ENCODE measurements around the gene DARS2. TPM values are rescaled to one million over a fixed set of nuclear protein-coding genes. Genes with fewer than 3 reads are reported as not detected.

DARS2 gene
- total RNA-seq, 2 experiments from 2014 or later: 45.6 to 74.8 TPM

DNA sequence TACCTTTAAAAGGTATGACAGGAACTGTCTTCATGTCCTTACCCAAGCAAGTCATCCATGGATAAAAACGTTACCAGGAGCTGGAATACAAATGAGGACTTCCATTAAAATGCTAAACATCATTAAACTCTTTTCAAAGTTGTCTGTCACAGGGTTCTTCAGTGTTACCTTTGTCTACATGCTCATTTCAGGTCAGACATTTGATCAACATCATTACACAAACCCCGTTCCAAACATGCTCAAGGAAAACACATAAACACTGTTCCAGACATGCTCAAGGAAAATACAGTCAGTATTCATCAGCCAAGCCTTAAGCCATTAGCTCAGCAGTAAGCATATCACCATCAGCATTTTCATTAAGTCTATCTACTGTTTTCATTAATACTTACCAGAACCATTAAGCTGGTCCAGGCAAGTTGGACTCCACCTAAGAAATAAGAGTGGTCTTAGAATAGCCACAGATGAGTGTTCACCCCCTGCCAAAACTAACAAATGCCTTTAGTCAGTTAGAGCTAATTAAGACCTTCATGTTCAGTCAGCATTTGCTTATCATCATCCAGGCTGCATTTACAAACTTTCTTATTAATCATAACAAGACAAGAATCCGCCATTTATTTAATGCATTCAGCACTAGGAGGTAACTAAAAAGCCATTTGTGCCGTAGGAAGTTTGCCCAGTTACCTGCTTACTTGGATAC lies 41.1 kb downstream of the DARS2 start:
- BruUV-seq (replicated peaks): no TSS peak

DNA sequence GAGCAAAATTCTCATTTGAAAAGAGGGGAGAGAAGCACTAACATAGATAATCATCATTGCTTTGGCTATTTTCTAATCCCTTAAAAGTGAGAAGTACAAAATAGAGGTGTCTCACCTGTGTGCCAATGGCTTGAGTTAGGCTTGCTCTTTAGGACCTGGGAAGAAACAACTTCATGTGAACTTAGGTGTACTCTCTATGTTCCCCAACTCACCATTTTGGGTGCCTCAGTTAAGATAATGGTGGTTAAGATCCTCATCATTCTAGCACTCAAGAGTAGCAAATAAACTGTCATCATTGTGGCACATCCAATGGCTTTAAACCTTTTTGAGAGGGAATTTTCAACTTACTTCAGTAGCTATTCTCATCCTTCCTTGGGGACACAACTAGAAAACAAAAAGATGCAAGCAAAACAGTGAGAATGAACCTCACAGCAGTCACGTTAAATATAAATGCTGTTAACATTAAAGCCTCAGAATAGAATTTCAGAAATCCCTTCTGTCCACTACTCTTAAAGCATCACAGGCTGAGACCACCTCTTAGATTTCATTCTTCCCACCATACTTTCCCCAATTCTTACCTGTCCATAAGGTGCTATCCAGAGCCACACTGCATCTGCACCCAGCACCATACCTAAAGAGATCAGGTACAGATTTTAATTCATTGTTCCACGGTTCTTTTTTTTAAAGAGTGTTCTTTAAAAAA lies 42.1 kb downstream of the DARS2 start:
- no peaks in the 10 kb centered on the region for H3K9me2 ChIP-seq (ENCODE audit: insufficient read depth, low read length)
- H3K79me2 ChIP-seq (ENCODE audit: insufficient read depth, low read depth, low read length): peaks cover 71% of the 10 kb centered on the region
- intact Hi-C loops (cut with micrococcal nuclease; ENCODE audit: unreplicated experiment): loop anchor here (5.0 kb wide), 5 partner anchors 291 to 1334 kb away; partner anchors contain the start of genes PRDX6, RABGAP1L and SUCO
- ChIA-PET CTCF (ENCODE audit: unreplicated experiment) (interaction anchor here (0.6 kb wide), 1 partner anchor 516 kb away, joined by 3 read pairs; no protein-coding TSS in a partner anchor), POLR2A (interaction anchor here (0.6 to 1.5 kb wide), 2 partner anchors 203 to 449 kb away, joined by 4 to 6 read pairs; no protein-coding TSS in a partner anchor)
- TF ChIP-seq EZH2phosphoT487 (IDR thresholded peaks at IDR 0.05; ENCODE audit: borderline replicate concordance, low read depth, low read length): no peak
- TF ChIP-seq, protein P1, sequence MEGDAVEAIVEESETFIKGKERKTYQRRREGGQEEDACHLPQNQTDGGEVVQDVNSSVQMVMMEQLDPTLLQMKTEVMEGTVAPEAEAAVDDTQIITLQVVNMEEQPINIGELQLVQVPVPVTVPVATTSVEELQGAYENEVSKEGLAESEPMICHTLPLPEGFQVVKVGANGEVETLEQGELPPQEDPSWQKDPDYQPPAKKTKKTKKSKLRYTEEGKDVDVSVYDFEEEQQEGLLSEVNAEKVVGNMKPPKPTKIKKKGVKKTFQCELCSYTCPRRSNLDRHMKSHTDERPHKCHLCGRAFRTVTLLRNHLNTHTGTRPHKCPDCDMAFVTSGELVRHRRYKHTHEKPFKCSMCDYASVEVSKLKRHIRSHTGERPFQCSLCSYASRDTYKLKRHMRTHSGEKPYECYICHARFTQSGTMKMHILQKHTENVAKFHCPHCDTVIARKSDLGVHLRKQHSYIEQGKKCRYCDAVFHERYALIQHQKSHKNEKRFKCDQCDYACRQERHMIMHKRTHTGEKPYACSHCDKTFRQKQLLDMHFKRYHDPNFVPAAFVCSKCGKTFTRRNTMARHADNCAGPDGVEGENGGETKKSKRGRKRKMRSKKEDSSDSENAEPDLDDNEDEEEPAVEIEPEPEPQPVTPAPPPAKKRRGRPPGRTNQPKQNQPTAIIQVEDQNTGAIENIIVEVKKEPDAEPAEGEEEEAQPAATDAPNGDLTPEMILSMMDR (conservative IDR thresholded peaks at IDR 0.05; ENCODE audit: low read length): no peak
- H3K4me2 ChIP-seq (ENCODE audit: low read length): peak overlapping the region; percentile 93
- no peak overlapping the region for H2AFZ ChIP-seq (ENCODE audit: low read length)
- H3K36me3 ChIP-seq (ENCODE audit: insufficient read depth, low read length): peaks cover 71% of the 10 kb centered on the region
- H3K9me3 ChIP-seq (ENCODE audit: low read length): no peaks in the 10 kb centered on the region
- H3K4me1 ChIP-seq (ENCODE audit: insufficient read depth, low read length, poor library complexity, severe bottlenecking): peaks cover 64% of the 10 kb centered on the region
- peaks cover 41% of the 10 kb centered on the region for H4K20me1 ChIP-seq (ENCODE audit: insufficient read depth, low read length)
- H3K4me3 ChIP-seq (ENCODE audit: low read depth, low read length, poor library complexity, severe bottlenecking): peak overlapping the region; percentile 98
- peak overlapping the region; percentile 91 for H3K27ac ChIP-seq (ENCODE audit: low read depth, low read length, poor library complexity, severe bottlenecking)
- peak; percentile 29 for DNase-seq (ENCODE audit: low spot score)
- BruUV-seq (replicated peaks): no TSS peak

More for the DNA sequence above, 41.1 kb downstream of the DARS2 start:
- CTCF ChIA-PET (ENCODE audit: unreplicated experiment): interaction anchor here (0.6 kb wide), 1 partner anchor 515 kb away, joined by 3 read pairs; no protein-coding TSS in a partner anchor
- Histone ChIP-seq H3K36me3 (ENCODE audit: insufficient read depth, low read length) (peaks cover 68% of the 10 kb centered on the region), H3K4me1 (ENCODE audit: insufficient read depth, low read length, poor library complexity, severe bottlenecking) (peaks cover 55% of the 10 kb centered on the region), H3K79me2 (ENCODE audit: insufficient read depth, low read depth, low read length) (peaks cover 61% of the 10 kb centered on the region), H3K9me2 (ENCODE audit: insufficient read depth, low read length) (no peaks in the 10 kb centered on the region), H3K4me2 (ENCODE audit: low read length) (peak overlapping the region; percentile 93), H4K20me1 (ENCODE audit: insufficient read depth, low read length) (peaks cover 41% of the 10 kb centered on the region), H2AFZ (ENCODE audit: low read length) (no peak overlapping the region), H3K9me3 (ENCODE audit: low read length) (no peaks in the 10 kb centered on the region), H3K27ac (ENCODE audit: low read depth, low read length, poor library complexity, severe bottlenecking) (peak overlapping the region; percentile 91), H3K4me3 (ENCODE audit: low read depth, low read length, poor library complexity, severe bottlenecking) (peak overlapping the region; percentile 98)
- TF ChIP-seq EZH2phosphoT487 (IDR thresholded peaks at IDR 0.05; ENCODE audit: borderline replicate concordance, low read depth, low read length): no peak
- TF ChIP-seq, protein P1 (conservative IDR thresholded peaks at IDR 0.05; ENCODE audit: low read length): no peak
- DNase-seq (ENCODE audit: low spot score): peak; percentile 33
- intact Hi-C loops (cut with micrococcal nuclease; ENCODE audit: unreplicated experiment): loop anchor here (5.0 kb wide), 5 partner anchors 292 to 1333 kb away; partner anchors contain the start of genes PRDX6, RABGAP1L and SUCO
- POLR2A ChIA-PET: interaction anchor here (0.7 to 1.5 kb wide), 10 partner anchors 13 to 1234 kb away, joined by 3 to 6 read pairs (median 4); partner anchors contain the start of gene DARS2
